H1 (cell line): Measurements from ENCODE around the gene RCOR2. TPM values are rescaled to one million over a fixed set of nuclear protein-coding genes. Genes with fewer than 3 reads are reported as not detected.

Experiments
- SAP30 ChIP-seq: fragments of 300-600 bp; sonication (generic); IDR thresholded peaks from 2 replicates; pipeline ENCODE4 v1.7.1; 2012; ENCODE audit warnings: low read length, moderate library complexity, mild to moderate bottlenecking, inconsistent platforms; ENCODE audit not compliant: insufficient read depth, insufficient replicate concordance
- polyA plus RNA-seq, 7 experiments: library from polyadenylated mRNA; depleted of rRNA in 3 of 7; stranded (reverse) in 5 of 7; unstranded in 2 of 7; fragments of >200 nt in 5 of 7; fragments of 200-250 nt in 2 of 7; gene quantifications; 1 replicate in 5 of 7; 2 replicates in 1 of 7; 4 replicates in 1 of 7; pipeline versions ENCODE4 v1.2.1 to v1.2.3, GENCODE V29; 2011 to 2013; ENCODE audit warnings: missing spikeins in 2 of 7, mixed read lengths in 2 of 7
- total RNA-seq: library from RNA; stranded (reverse); fragmentation: NEBNext Ultra II Directional; extraction: Animal tissue kit (Norgen Biotek cat#: 25700); gene quantifications from 2 replicates; pipeline ENCODE4 v1.2.1, GENCODE V29; 2021

The RCOR2 gene
- total and polyA plus RNA-seq, 2 of the 8 experiments (the other 6 are each of a cell fraction or from before 2014, with no cell fraction given): 54.6 to 78.0 TPM

GRCh38 chr11:63941901-63942300, 24.9 kb upstream of the RCOR2 start (continued):
- no peak for TF ChIP-seq SAP30
